NCI-H1417 treated with DMSO at 0.1 percent for 48 hours (cell line): Measurements from ENCODE around the gene INPPL1.
"Not testable (repeated sequence)": the region's sequence is repeated elsewhere in the genome, so short reads cannot be mapped to it uniquely, and the experiment has no call there.

Experiments
- DNase-seq: peaks from one replicate; lab custom pipeline; 2025; lab: John Stamatoyannopoulos, UW

The INPPL1 gene, protein sequence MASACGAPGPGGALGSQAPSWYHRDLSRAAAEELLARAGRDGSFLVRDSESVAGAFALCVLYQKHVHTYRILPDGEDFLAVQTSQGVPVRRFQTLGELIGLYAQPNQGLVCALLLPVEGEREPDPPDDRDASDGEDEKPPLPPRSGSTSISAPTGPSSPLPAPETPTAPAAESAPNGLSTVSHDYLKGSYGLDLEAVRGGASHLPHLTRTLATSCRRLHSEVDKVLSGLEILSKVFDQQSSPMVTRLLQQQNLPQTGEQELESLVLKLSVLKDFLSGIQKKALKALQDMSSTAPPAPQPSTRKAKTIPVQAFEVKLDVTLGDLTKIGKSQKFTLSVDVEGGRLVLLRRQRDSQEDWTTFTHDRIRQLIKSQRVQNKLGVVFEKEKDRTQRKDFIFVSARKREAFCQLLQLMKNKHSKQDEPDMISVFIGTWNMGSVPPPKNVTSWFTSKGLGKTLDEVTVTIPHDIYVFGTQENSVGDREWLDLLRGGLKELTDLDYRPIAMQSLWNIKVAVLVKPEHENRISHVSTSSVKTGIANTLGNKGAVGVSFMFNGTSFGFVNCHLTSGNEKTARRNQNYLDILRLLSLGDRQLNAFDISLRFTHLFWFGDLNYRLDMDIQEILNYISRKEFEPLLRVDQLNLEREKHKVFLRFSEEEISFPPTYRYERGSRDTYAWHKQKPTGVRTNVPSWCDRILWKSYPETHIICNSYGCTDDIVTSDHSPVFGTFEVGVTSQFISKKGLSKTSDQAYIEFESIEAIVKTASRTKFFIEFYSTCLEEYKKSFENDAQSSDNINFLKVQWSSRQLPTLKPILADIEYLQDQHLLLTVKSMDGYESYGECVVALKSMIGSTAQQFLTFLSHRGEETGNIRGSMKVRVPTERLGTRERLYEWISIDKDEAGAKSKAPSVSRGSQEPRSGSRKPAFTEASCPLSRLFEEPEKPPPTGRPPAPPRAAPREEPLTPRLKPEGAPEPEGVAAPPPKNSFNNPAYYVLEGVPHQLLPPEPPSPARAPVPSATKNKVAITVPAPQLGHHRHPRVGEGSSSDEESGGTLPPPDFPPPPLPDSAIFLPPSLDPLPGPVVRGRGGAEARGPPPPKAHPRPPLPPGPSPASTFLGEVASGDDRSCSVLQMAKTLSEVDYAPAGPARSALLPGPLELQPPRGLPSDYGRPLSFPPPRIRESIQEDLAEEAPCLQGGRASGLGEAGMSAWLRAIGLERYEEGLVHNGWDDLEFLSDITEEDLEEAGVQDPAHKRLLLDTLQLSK

DNA sequence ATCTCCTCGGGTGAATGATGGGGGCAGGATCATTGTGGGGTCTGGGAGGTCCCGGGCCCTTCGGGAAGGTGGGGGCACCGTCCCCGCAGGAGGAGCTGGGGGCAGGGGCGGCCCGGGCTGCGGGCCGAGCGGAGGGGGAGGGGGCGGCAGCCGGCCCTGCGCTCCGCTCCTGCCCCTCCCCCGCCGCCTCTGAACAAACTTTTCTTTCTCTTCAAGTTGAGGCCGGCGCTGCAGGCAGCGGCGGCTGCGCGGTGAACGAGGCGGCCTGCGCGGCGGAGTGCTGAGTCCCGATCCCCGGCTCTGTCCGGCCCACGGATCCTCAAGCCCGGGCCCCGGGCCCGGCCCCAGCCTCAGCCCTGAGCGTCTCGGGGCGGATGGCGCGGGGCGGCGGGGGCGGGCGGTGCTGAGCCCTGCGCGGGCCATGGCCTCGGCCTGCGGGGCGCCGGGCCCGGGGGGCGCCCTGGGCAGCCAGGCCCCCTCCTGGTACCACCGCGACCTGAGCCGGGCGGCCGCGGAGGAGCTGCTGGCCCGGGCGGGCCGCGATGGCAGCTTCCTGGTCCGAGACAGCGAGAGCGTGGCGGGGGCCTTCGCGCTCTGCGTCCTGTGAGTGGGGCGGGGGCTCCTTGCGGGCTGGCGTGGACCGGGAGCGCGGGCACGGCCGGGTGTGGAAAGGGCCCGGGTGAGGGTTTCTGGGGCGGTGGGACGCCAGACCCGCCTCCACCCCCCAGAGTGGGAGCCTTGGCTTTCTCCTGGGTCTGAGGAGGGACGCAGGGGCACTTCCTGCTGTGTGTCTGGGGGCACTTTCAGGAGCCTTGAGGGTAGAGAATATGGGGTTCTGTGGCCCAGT, at the start of gene INPPL1:
Gene INPPL1 (plus strand): TSS at position 204 of the 847 bp plus-strand sequence. CDS start 218 bp downstream, at position 422.
- no peak for DNase-seq

DNA sequence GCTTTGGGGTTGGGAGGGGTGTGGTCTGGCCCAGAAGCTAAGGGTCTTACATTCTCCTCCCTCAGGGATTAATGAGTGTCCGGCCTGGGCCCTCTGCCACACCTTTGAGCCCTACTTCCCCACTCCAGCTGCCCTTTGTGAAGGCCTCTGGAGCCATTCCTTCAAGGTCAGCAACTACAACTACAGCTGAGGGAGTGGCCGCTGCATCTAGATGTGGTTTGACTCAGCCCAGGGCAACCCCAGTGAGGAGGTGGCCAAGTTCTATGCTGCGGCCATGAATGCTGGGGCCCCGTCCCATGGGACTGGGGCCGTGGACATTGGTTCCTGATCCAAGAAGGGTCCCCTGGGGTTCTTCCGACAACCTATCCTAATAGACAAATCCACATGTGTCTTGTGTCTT, 46.9 kb upstream of the INPPL1 start:
- DNase-seq: no peak

DNA sequence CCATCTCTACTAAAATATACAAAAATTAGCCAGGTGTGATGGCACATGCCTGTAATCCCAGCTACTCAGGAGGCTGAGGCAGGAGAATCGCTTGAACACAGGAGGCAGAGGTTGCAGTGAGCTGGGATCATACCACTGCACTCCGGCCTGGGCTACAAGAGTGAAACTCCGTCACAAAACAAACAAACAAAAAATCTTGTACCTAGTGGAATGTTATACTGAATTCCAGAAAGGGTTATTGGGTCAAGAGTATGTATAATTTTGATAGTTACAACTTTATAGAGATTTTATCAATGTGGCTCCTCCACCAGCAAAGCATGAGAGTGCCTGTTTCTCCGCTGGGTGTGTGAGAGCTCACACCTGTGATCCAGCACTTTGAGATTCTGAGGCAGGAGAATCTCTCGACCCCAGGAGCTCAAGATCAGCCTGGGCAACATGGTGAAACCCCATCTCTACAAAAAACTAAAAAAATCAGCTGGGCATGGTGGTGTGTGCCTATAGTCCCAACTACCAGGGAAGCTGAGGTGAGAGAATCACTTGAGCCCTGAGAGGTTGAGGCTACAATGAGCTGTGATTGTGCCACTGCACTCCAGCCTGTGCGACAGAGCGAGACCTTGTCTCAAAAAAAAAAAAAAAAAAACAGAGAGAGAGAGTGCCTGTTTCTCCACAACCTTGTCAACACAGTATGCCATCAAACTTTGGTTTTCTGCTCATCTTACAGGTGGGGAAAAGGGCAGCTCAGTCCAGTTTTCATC, 45.3 kb upstream of the INPPL1 start:
- no peak for DNase-seq

DNA sequence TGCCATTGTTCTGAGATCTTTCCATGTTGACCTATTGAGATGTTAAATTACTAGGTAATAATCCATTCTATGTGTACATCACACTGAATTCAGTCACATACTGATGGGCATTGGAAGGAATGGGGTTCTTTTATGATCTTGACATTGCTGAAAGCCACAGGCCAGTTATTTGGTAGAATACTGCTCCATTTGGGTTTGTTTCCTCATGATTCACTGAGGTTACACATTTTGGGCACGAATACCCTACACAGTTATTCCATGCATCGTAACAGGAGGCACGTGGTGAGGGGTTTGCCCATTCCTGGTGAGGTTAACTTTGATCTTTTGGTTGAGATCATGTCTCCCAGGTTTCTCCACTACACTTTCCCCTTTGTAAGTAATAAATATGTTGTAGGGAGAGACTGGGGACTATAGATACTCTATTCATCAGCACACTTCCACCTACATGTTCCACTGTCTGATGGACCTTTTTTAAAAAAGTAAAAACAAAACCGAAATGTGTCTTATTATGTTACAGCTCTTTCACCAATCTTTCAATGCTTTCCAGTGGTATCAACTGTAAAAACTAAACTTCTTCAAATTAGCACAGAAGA, 44.7 kb upstream of the INPPL1 start:
- no peak for DNase-seq

DNA sequence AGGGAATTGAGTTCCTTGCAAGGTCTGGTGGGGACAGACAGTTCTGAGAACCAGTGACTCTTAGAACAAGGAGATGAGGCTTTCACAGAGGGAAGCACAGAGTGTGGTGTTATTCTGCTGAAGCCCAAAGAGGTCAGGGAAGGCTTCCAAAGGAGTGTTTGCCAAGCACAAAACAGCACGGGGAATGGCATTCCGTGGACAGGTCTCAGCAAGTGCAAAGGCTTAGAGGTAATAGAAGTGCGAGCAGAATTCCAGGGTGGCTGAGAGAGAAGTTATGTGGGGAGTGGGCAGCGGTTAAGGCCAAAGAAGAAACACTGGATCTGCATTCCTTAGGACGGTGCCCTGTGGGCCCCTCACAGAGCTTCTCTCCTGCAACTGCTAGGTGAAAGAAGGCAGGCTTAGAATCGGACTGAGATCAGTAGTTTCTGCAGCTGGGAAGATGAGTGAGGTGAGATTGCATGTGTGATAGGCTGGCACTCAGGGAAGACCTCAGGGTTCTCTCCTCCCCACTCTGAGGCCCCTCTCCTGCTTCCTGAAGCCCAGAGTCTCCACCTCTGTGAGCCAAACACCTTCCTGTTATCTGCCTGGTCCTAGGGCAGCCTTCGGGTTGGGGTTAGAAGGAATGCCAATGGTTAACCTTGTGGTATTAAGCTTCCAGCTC, 43.5 kb upstream of the INPPL1 start:
- DNase-seq: not testable (repeated sequence)

DNA sequence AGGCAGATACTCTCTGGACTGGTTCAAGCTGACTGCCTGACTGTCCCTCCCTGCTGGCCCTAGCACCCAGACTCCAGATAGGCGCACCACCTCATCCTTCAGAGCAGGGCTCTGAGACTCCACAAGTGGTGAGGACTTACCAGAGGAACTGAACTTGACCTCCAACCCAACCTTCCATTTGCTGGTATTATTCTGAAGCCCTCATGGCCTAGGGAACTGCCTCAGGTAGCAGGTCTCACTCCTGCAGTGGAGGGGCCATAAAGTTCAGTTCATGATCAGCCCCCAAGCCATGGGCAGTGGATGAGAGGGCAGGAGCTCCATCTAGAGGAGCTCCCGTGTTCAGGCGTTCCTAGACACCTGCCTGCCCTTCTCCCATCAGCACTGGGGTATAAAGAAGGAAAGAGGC, 43.0 kb upstream of the INPPL1 start:
- not testable (repeated sequence) for DNase-seq

DNA sequence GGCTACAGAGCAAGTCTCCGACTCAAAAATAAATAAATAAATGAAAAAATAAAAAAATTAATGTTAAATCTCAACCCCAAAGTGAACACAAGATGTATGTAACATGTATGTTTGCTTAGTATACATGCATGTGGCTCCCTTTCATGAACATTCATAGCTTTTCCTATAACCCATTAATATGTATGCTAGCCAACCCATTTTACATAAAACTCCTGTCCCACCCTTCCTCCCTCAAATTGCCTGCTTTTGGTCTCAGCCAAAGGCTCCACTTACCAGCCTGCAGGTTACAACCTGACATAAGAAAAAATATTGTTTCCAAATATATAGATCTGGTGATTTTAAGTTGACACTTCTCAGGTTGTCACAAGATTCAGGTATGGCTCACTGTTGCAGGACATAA, 36.3 kb upstream of the INPPL1 start:
- DNase-seq: no peak

DNA sequence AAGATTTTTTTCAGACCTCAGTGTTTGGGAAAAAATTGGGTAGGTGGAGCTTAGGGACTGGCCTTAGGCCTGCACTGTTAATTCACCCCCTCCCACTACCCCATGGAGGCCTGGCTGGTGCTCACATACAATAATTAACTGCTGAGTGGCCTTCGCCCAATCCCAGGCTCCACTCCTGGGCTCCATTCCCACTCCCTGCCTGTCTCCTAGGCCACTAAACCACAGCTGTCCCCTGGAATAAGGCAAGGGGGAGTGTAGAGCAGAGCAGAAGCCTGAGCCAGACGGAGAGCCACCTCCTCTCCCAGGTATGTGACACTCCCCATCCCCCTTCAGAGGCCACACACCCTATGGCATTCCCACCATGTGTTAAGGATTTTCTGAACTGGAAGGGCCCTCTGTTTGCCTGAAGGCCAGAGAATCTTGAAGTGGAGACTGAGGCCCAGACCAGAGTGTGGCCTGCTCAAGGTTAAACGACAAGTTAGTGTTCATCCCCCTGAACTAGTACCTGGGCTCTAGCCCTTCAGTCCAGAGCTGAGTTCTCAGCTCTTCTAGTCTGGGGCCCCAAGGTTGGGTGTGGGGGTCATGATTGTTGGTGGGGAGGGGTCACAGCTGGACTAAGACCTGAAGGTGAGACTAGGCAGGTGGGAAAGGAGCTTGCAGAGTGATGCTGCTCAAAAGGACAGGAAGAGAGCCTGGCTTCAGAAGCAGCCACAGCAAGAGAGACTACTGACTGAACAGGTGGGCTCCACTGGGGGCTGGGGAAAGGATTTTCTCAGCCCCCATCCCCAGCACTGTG, 34.9 kb upstream of the INPPL1 start:
- DNase-seq: peak; percentile 26

DNA sequence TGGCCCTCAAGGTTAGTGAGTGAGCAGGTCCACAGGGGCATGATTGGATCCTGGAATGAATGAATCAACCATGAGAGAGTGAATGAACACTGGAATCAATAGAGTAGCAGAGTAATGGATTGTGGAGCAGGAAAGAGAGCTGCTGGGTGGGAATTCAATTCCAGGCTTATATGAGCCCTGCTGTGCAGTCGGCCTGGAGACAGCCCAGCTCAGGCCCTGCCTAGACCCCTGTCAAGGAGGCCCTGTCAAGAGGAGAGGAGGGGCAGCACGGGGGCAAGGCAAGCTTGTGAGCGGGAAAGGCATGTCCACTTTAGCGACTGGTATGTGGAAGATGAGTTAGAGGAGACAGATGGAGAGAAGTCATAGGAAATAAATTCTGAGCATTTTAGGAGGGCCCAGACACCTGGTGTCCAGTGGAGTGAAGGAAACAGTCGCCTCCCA, 33.9 kb upstream of the INPPL1 start:
- no peak for DNase-seq

DNA sequence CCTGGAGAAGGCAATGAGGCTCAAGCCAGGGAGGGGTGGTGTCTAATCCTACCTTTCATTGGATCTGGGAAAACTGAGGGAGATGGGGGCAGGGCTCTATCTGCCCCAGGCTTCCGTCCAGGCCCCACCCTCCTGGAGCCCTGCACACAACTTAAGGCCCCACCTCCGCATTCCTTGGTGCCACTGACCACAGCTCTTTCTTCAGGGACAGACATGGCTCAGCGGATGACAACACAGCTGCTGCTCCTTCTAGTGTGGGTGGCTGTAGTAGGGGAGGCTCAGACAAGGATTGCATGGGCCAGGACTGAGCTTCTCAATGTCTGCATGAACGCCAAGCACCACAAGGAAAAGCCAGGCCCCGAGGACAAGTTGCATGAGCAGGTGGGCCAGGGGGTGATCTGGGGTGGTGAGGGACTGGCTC, 32.6 kb upstream of the INPPL1 start, which contains the start of gene FOLR1:
Gene FOLR1 (plus strand): TSS at position 180 of the 421 bp plus-strand sequence. CDS start 34 bp downstream, at position 214.
- DNase-seq: no peak

DNA sequence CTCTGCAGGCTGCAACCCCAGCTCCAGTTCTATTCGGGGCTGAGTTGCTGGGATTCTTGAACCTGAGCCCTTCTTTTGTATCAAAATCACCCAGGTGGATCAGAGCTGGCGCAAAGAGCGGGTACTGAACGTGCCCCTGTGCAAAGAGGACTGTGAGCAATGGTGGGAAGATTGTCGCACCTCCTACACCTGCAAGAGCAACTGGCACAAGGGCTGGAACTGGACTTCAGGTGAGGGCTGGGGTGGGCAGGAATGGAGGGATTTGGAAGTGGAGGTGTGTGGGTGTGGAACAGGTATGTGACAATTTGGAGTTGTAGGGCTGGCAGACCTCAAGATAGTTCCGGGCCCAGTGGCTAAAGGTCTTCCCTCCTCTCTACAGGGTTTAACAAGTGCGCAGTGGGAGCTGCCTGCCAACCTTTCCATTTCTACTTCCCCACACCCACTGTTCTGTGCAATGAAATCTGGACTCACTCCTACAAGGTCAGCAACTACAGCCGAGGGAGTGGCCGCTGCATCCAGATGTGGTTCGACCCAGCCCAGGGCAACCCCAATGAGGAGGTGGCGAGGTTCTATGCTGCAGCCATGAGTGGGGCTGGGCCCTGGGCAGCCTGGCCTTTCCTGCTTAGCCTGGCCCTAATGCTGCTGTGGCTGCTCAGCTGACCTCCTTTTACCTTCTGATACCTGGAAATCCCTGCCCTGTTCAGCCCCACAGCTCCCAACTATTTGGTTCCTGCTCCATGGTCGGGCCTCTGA, 28.9 kb upstream of the INPPL1 start:
- DNase-seq: no peak

DNA sequence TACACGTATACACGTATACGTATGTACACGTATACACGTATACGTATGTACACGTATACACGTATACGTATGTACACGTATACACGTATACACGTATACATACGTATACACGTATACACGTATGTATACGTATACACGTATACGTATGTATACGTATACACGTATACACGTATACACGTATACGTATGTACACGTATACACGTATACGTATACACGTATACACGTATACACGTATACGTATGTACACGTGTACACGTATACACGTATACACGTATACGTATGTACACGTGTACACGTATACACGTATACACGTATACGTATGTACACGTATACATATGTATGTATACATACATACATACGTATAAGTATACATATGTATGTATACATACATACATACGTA, 23.1 kb upstream of the INPPL1 start:
- not testable (repeated sequence) for DNase-seq

DNA sequence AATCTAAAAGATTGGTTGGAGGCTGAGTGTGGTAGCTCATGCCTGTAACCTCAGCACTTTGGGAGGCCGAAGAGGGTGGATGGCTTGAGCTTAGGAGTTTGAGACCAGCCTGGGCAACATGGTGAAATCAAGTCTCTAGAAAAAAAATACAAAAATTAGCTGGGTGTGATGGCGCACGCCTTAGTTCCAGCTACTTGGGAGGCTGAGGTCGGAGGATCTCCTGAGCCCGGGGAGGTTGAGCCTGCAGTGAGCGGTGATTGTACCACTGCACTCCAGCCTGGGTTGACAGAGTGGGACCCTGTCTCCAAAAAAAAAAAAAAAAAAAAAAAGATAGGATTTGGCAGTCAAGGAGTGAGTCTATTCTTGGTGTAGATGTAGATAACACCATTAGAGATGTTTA, 22.0 kb upstream of the INPPL1 start:
- no peak for DNase-seq

DNA sequence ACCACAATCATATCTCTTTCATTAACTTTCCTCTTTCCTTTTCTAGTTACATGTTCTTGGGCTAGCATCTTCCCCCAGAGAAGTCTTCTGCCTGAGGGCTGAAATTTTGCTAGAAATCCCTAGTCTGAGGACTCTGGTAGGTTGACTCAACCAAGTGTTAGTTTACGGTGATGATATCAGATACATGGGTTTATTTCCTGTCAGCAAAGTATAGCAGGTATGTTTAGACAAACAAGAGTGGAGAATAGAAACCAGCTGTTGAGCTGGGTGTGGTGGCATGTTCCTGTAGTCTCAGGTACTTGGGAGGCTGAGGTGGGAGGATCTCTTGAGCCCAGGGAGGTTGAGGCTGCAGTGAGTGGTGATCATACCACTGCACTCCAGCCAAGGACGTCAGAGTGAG, 21.4 kb upstream of the INPPL1 start:
- DNase-seq: no peak

DNA sequence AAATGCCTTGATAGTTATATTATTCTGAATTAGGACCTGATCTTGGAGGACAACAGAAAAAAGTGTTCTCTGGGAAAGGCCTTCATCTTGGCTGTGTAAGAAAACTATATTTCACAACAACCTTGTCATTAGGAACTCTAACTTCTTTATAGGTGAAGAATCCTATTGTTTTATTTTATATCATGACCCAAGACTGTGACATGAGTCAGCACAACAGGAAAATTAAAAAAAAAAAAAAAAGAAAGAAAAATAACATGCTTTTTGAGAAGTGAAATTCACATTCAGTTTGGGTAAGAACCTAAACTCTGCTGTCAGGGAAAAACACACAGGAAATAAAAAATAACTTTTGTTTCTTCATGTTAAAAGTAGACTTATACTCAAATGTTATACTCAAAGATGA, 19.7 kb upstream of the INPPL1 start:
- no peak for DNase-seq

DNA sequence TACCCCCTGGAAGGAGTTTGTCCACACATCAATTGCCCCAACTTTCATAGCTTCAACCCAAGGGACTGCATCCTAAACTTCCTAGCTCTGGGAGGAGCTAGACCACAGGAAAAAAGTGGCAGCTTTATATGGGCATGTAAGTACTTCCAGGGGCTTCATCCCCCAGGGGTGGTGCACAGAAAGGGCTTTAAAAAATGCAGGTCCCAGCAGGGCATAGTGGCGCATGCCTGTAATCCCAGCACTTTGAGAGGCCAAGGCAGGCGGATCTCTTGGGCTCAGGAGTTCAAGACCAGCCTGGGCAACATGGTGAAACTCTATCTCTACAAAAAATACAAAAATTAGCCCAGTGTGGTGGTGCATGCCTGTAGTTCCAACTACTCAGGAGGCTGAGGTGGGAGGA, 17.8 kb upstream of the INPPL1 start:
- DNase-seq: not testable (repeated sequence)

DNA sequence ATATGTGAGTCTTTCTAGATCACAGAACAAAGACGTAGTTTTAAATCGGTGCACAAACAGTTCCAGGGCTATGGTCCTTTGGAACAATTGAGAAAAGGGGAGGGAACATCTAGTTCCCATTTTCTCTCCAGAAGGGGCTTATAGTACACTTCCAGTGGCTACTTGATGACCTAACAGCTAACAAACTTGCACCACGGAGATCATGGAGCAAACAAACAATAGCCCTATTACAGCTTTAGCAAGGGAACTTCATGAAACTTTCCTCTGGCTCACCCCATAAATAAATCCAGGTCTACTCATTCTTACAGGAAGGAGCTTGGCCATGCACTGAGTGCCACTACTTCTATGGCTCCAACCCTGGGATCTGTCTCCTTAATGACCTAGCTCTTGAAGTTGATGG, 16.3 kb upstream of the INPPL1 start:
- no peak for DNase-seq

DNA sequence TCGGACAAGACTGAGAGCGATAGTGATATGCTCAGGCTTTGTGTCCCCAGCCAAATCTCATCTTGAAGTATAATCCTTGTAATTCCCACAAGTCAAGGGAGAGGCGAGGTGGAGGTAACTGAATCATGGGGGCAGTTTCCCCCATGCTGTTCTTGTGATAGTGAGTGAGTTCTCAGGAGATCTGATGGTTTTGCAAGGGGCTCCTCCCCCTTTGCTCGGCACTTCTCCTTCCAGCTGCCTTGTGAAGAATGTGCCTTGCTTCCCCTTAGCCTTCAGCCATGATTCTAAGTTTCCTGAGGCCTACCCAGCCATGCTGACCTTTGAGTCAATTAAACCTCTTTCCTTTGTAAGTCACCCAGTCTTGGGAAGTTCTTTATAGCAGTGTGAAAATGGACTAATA, 15.5 kb upstream of the INPPL1 start:
- DNase-seq: no peak
